C4-2B (cell line): Measurements from ENCODE around the gene COMT.

ENCODE experiments used
- H3K27ac ChIP-seq: fragments of 450-650 bp; 2 replicates; pipeline ENCODE4 v1.5.1; 2017
- CTCF ChIP-seq: fragments of 450-650 bp; conservative IDR thresholded peaks from 2 replicates; pipeline ENCODE4 v1.5.1; 2017; ENCODE audit warnings: mild to moderate bottlenecking
- ZFX ChIP-seq: fragments of 450-650 bp; IDR thresholded peaks from 2 replicates; pipeline ENCODE4 v1.6.1; 2017

Gene COMT

GRCh38 chr22:19941365-19942082 is at the start of gene COMT, which contains the start of gene TXNRD2:
COMT (plus strand) TSS chr22:19941772; CDS start chr22:19962527, 20,755 bp downstream.
TXNRD2 (minus strand) TSS chr22:19941818; CDS start chr22:19941803, 15 bp downstream.
- H3K27ac ChIP-seq = peak within 1 kb of the TSS; percentile 95
- TF ChIP-seq CTCF (no peak), ZFX (peak; percentile 43; the same call in 1 of the 2 replicates)

DNA sequence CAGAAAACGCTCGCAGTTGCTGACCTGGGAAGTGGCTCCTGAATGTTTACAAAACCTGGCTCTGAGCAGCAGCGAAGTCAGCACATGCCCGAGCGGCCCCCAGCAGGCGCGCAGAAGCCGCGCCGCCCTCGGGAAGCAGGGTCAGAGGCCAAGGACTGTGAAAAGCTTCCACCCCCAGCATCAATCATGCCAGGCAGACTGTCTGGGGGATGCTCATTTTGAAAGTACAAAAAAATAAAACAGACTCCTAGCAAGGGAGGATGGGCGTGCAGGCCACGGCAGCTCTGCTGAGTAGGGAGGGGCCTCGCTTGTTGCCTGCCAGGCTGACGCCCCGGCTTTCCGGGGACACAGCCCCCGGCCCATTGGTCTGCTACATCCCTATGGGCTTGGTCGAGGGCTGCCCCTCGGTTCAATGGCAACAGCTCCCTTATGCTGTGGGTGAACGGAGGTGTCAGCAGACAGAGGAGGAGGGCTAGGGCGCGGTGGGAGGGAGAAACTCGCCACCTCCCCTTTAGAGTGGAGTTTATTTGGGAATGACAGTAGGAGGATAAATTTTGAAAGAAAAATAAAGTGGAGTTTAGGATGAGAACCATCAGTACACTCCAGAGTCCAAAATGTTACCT is 49.2 kb upstream of the COMT start:
- H3K27ac ChIP-seq = no peak overlapping the region
- TF ChIP-seq CTCF (no peak), ZFX (no peak)

DNA sequence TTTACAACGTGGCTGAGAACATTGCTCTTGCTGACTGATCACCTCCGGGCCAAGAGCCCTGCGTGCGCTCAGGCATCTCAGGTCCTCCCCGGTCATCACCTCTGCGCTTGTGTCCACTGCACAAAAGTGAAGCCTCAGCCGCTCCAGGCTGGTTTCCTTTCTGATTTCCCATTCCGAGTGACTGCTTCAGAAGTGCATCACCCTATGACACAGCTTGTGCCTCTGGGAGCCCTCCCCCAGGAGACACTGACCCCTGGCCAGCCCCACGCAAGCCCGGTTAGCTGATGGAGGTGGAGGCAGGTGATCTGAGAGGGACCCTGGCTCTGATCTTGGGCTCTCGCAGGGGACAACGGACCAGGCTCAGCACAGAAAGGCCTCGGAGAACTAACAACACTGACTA is 48.6 kb upstream of the COMT start:
- no peak overlapping the region for H3K27ac ChIP-seq
- TF ChIP-seq ZFX (no peak), CTCF (no peak)

GRCh38 chr22:19893363-19893762 is 48.2 kb upstream of the COMT start:
- no peak overlapping the region for H3K27ac ChIP-seq
- TF ChIP-seq ZFX (no peak), CTCF (no peak)

GRCh38 chr22:19895160-19895849 is 46.3 kb upstream of the COMT start:
- TF ChIP-seq CTCF (no peak), ZFX (no peak)
- no peak overlapping the region for H3K27ac ChIP-seq

- no peak overlapping the region for H3K27ac ChIP-seq
- no peak for TF ChIP-seq CTCF
- no peak for TF ChIP-seq ZFX
These were observed 44.8 kb upstream of the COMT start for GRCh38 chr22:19896665-19897355.
